HEK293T (cell line): Measurements from ENCODE around the gene TBC1D2.

Experiments
- CTCF ChIA-PET: fragments of 350-600 bp; formaldehyde crosslinking; extraction: SDS; loops from one replicate; lab custom pipeline; 2021; ENCODE audit warnings: antibody characterized with exemption, inconsistent platforms; lab: Yijun Ruan, JAX
- POLR2A ChIA-PET: fragments of 350-600 bp; formaldehyde crosslinking; extraction: SDS; loops from one replicate; lab custom pipeline; 2020; ENCODE audit warnings: antibody characterized with exemption, inconsistent platforms; lab: Yijun Ruan, JAX
- DNase-seq: peaks from one replicate; pipeline ENCODE4 v3.0.0; 2012; ENCODE audit warnings: mixed read lengths; ENCODE audit errors: extremely low spot score
- ARNT ChIP-seq: fragments of 450-650 bp; IDR thresholded peaks from 2 replicates; pipeline ENCODE4 v1.6.1; 2017; ENCODE audit warnings: mild to moderate bottlenecking
- BHLHE40 ChIP-seq: fragments of 450-650 bp; IDR thresholded peaks from 2 replicates; pipeline ENCODE4 v1.6.1; 2016; ENCODE audit warnings: mild to moderate bottlenecking, moderate library complexity, borderline replicate concordance
- CTBP1 ChIP-seq: fragments of 450-650 bp; IDR thresholded peaks from 2 replicates; pipeline ENCODE4 v1.6.1; 2016; ENCODE audit warnings: borderline replicate concordance
- ELF4 ChIP-seq: fragments of 450-650 bp; IDR thresholded peaks from 2 replicates; pipeline ENCODE4 v1.6.1; 2017; ENCODE audit warnings: antibody characterized with exemption
- FOXA1 ChIP-seq: fragments of 450-650 bp; IDR thresholded peaks from 2 replicates; pipeline ENCODE4 v1.6.1; 2016; ENCODE audit warnings: mild to moderate bottlenecking
- FOXK2 ChIP-seq: fragments of 450-650 bp; IDR thresholded peaks from 2 replicates; pipeline ENCODE4 v1.6.1; 2016; ENCODE audit warnings: mild to moderate bottlenecking
- FOXM1 ChIP-seq: fragments of 450-650 bp; IDR thresholded peaks from 2 replicates; pipeline ENCODE4 v1.6.1; 2017; ENCODE audit warnings: mild to moderate bottlenecking, borderline replicate concordance
- HDGF ChIP-seq: fragments of 450-650 bp; IDR thresholded peaks from 2 replicates; pipeline ENCODE4 v1.6.1; 2017; ENCODE audit warnings: antibody characterized with exemption, borderline replicate concordance
- L3MBTL2 ChIP-seq: fragments of 450-650 bp; conservative IDR thresholded peaks from 2 replicates; pipeline ENCODE4 v1.6.1; 2016; ENCODE audit warnings: mild to moderate bottlenecking
- LEF1 ChIP-seq: fragments of 450-650 bp; IDR thresholded peaks from 2 replicates; pipeline ENCODE4 v1.6.1; 2017; ENCODE audit warnings: mild to moderate bottlenecking, borderline replicate concordance
- NFRKB ChIP-seq: fragments of 450-650 bp; IDR thresholded peaks from 2 replicates; pipeline ENCODE4 v1.6.1; 2016; ENCODE audit warnings: mild to moderate bottlenecking, moderate library complexity
- SP1 ChIP-seq: fragments of 450-650 bp; IDR thresholded peaks from 2 replicates; pipeline ENCODE4 v1.6.1; 2017
- SUZ12 ChIP-seq: fragments of 450-650 bp; IDR thresholded peaks from 2 replicates; pipeline ENCODE4 v1.6.1; 2016; ENCODE audit warnings: mild to moderate bottlenecking
- TARDBP ChIP-seq: fragments of 450-650 bp; IDR thresholded peaks from 2 replicates; pipeline ENCODE4 v1.6.1; 2016
- ZNF384 ChIP-seq: fragments of 450-650 bp; IDR thresholded peaks from 2 replicates; pipeline ENCODE4 v1.6.1; 2016
- TF ChIP-seq, protein P1 (sequence below): fragments of 450-650 bp; IDR thresholded peaks from 2 replicates; pipeline ENCODE4 v1.6.1; 2016

Gene TBC1D2

DNA sequence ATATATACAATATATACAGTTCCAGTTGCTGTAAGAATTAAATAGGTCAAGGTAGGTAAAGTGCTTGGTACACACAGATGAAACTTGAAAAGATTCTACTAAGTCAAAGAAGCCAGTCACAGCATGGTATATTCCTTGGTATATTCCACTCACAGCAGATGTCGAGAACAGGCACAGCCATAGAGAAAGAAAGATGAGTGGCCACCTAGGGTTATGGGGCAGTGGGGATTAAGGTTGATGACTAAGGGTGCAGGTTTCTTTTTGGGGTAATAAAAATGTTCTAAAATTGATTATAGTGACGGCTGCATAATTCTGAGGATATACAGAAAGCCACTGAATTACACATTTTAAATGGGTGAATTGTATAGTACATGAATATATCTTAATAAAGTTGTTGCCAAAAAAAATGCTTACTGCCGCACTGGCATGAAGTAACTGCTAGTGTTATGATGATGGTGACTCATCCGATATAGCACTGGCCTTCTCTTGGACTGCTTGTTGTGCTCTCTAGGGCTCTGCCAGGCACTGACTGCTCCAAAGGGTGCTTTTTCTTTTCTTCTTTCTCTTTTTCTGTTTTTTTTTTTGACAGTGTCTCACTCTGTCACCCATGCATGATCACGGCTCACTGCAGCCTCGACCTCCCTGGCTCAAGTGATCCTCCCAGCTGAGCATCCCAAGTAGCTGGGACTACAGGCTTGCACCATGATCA is 23.5 kb downstream of the TBC1D2 start:
- ChIA-PET POLR2A (no interaction called here), CTCF (interaction anchor here (0.7 kb wide), 1 partner anchor 45 kb away, joined by 3 read pairs; no protein-coding TSS in a partner anchor)
- DNase-seq = no peak
- TF ChIP-seq FOXM1 (no peak), HDGF (no peak), ELF4 (no peak), NFRKB (no peak), BHLHE40 (no peak), L3MBTL2 (no peak), SUZ12 (no peak), FOXK2 (no peak), CTBP1 (no peak), LEF1 (no peak), ZNF384 (no peak), ARNT (no peak), FOXA1 (no peak)
- TF ChIP-seq, protein P1, sequence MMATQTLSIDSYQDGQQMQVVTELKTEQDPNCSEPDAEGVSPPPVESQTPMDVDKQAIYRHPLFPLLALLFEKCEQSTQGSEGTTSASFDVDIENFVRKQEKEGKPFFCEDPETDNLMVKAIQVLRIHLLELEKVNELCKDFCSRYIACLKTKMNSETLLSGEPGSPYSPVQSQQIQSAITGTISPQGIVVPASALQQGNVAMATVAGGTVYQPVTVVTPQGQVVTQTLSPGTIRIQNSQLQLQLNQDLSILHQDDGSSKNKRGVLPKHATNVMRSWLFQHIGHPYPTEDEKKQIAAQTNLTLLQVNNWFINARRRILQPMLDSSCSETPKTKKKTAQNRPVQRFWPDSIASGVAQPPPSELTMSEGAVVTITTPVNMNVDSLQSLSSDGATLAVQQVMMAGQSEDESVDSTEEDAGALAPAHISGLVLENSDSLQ = no peak

DNA sequence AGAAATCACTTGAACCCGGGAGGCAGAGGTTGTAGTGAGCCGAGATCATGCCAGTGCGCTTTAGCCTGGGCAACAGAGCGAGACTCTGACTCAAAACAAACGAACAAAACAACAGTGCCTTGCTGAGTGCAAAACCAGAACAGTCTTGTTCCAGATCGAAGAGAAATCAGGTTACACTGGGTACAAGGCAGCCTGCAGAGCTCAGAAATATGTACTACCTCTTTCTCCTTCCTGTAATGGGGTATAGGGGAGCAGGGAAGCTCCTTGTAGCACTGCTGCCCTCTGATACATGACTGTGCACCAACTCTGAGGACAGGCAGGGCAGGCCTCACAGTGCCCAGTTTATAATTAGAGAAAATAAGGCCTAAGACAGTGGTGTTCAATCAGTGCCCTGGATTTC is 24.7 kb downstream of the TBC1D2 start:
- no peak for DNase-seq
- CTCF ChIA-PET = no interaction called here
- TF ChIP-seq BHLHE40 (no peak), SP1 (no peak), LEF1 (no peak)
- POLR2A ChIA-PET = no interaction called here

DNA sequence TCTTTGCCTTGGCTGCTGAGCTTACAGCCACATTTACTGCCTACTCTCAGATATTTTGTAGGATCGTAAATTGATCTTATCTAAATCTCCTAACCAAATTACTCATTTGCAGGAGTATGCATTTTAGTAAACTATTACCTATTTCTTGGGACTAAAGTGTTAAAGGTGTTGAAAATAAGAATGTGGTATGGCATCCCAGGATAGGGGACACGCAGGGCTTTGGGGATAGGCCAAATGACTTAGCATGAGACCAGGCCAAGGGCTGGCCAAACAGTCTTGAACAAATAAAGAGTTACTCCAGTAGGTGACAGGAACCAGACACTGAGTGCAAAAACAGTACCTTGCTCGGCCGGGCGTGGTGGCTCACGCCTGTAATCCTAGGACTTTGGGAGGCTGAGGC is 25.1 kb downstream of the TBC1D2 start:
- POLR2A ChIA-PET = interaction anchor here (1.8 kb wide), 1 partner anchor 26 kb away, joined by 7 read pairs; the partner anchor contains the start of gene TBC1D2
- DNase-seq = no peak
- no peak for TF ChIP-seq TARDBP
- no peak for TF ChIP-seq NFRKB
- TF ChIP-seq FOXK2 = no peak
- TF ChIP-seq ZNF384 = no peak
- TF ChIP-seq SUZ12 = no peak
- TF ChIP-seq L3MBTL2 = no peak
- TF ChIP-seq BHLHE40 = no peak
- TF ChIP-seq CTBP1 = no peak
- no peak for TF ChIP-seq HDGF
- no peak for TF ChIP-seq ELF4
- TF ChIP-seq ARNT = no peak
- TF ChIP-seq, protein P1 = no peak
- no peak for TF ChIP-seq SP1
- TF ChIP-seq FOXM1 = no peak
- TF ChIP-seq FOXA1 = no peak
- no peak for TF ChIP-seq LEF1
- CTCF ChIA-PET = interaction anchor here (1.6 kb wide), 1 partner anchor 11 kb away, joined by 4 read pairs; no protein-coding TSS in a partner anchor

DNA sequence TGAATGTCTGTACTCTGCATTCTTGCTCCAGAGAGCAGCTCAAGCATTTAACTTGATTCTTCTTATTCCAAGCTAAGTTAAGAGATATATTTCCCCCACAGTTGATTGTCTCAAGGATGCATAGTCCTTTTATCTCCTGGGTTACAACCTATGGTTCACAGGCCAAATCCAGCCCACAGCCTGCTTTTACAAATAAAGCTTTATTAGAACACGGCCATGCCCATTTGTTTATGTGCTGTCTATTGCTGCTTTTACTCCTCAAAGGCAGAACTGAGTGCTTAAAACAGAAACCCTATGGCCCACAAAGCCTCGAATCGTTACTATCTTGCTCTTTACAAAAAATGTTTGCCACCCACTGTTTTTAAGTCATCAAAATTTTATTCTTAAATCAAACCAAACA is 25.8 kb downstream of the TBC1D2 start:
- TF ChIP-seq CTBP1 (no peak), NFRKB (no peak), FOXK2 (no peak), SUZ12 (no peak), ELF4 (no peak), L3MBTL2 (no peak), FOXA1 (no peak), TARDBP (no peak)
- TF ChIP-seq, protein P1 = no peak
- POLR2A ChIA-PET = interaction anchor here (1.8 kb wide), 1 partner anchor 26 kb away, joined by 7 read pairs; the partner anchor contains the start of gene TBC1D2
- DNase-seq = no peak

DNA sequence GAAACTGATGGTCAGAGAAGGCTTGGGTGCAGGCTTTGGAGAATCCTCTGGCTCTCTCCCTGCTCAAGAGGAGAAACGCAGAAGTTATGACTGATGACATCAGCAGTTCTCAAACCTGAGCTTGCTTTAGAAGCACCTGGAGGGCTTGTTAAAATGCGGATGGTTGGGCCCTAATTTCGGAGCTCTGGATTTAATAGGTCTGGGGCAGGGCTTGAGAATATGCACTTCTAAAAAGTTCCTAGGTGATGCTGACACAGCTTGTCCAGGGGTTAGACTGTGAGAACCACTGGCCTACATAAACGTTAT is 26.4 kb downstream of the TBC1D2 start:
- CTCF ChIA-PET = interaction anchor here (1.6 kb wide), 1 partner anchor 13 kb away, joined by 4 read pairs; no protein-coding TSS in a partner anchor
- TF ChIP-seq FOXM1 = no peak
- no peak for TF ChIP-seq TARDBP
- TF ChIP-seq BHLHE40 = no peak
- TF ChIP-seq FOXA1 = no peak
- TF ChIP-seq, protein P1 = no peak
- no peak for TF ChIP-seq HDGF
- TF ChIP-seq ARNT = no peak
- TF ChIP-seq L3MBTL2 = no peak
- no peak for TF ChIP-seq NFRKB
- no peak for TF ChIP-seq CTBP1
- no peak for TF ChIP-seq SUZ12
- no peak for TF ChIP-seq LEF1
- TF ChIP-seq SP1 = no peak
- TF ChIP-seq FOXK2 = no peak
- no peak for TF ChIP-seq ZNF384
- POLR2A ChIA-PET = interaction anchor here (1.8 kb wide), 1 partner anchor 27 kb away, joined by 7 read pairs; the partner anchor contains the start of gene TBC1D2
- DNase-seq = no peak

More for the DNA sequence above, 25.8 kb downstream of the TBC1D2 start:
- CTCF ChIA-PET = interaction anchor here (1.6 kb wide), 1 partner anchor 12 kb away, joined by 4 read pairs; no protein-coding TSS in a partner anchor
